Thyroid gland (tissue), 4 donors: ENCODE measurements around the gene HSPA1L.

ENCODE experiments used
- POLR2A ChIP-seq, 2 donors: fragments of 450-650 bp; IDR thresholded peaks; one replicate each; pipeline ENCODE4 v1.6.1; 2017; ENCODE audit warnings: antibody characterized with exemption in 2 of 2, mild to moderate bottlenecking in 2 of 2, moderate library complexity in 1 of 2
- TF ChIP-seq, protein P1 (sequence below), 6 experiments: fragments of 200-600 bp in 3 of 6; fragments of 450-650 bp in 3 of 6; sonication (generic) in 3 of 6; IDR thresholded peaks; one replicate each; pipeline ENCODE4 v1.5.1; 2016 to 2019; ENCODE audit warnings: antibody characterized with exemption in 6 of 6, mild to moderate bottlenecking in 2 of 6, inconsistent platforms in 1 of 6, moderate library complexity in 1 of 6

DNA sequence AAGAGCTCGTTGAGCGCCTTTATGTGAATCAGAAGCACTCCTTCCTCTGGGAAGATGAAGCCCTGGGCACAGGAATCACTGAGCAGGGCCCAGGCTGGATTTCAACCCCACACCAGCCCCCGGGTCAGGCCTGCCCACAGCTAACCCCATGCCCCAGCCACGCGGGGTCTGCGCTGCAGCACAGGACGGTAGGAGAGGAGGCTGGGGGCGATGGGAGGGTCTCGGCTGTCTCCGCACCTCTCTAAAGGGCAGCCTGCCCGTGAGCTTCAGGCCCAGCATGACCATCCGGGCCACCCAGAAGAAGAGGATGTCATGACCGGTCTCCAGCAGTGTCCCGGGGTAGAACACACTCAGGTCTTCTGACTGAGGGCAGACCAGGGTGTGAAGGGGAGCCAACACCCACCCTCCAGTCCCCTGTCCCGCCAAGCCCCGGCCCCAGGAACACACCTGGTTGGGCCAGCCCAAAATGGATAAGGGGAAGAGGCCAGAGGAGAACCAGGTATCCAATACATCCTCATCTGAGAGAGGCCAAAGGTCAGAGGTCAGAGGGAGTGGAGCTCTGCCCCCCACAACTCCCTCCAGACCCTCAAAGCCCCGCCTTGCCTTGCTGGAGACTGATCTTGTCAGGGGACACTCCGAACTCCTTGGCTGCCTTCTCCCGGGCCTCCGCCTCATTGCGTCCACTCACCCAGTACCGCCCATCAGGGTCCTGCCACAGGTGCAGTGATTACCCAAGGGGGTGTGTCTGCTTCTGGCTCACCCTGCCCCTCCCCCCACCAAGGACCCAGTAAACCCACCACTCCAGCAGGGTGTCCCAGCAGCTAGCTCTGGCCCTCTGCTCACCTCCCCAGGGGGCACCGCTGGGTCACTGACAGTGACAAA lies 33.6 kb downstream of the HSPA1L start:
- TF ChIP-seq, protein P1, sequence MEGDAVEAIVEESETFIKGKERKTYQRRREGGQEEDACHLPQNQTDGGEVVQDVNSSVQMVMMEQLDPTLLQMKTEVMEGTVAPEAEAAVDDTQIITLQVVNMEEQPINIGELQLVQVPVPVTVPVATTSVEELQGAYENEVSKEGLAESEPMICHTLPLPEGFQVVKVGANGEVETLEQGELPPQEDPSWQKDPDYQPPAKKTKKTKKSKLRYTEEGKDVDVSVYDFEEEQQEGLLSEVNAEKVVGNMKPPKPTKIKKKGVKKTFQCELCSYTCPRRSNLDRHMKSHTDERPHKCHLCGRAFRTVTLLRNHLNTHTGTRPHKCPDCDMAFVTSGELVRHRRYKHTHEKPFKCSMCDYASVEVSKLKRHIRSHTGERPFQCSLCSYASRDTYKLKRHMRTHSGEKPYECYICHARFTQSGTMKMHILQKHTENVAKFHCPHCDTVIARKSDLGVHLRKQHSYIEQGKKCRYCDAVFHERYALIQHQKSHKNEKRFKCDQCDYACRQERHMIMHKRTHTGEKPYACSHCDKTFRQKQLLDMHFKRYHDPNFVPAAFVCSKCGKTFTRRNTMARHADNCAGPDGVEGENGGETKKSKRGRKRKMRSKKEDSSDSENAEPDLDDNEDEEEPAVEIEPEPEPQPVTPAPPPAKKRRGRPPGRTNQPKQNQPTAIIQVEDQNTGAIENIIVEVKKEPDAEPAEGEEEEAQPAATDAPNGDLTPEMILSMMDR (IDR thresholded peaks at IDR 0.05), result no peak
- no peak for TF ChIP-seq POLR2A (IDR thresholded peaks at IDR 0.05)
